ENCODE data around the gene TRIP6.

TRIP6 gene

DNA sequence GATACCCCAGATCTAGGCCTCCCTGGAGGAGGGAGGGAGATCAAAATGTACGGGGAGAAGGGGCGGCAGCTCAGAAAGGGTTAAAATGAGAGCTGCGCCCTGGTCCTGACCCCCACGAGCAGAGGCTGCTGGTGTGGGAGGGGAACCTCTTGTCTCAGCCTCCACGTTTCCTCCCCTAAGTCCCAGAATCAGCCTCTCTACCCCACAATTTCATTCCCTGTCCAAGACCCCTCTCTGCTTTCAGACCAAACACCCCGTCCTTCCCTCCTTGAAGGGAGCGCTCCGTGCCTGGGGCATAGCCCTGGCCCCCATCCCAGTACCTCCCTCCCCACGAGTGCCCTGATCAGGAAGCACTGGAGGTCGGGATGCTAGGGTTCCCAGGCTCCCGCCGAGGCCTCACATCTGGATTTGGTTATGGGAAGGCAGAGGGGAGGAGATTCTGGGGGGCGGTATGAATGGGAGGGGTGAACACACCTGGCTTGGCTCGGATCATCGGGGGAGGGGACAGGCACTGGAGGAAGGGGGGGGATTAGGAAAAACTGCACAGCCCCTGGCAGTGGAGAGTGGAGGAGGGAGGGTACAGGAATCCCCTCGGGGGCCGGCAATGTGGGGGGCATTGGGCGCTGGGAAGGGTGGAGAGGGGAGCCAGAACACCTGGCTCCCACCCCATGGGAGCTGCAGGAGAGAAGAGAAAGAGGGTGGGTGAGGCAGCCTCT lies 42.5 kb upstream of the TRIP6 start:
- TF ChIP-seq, protein P1, sequence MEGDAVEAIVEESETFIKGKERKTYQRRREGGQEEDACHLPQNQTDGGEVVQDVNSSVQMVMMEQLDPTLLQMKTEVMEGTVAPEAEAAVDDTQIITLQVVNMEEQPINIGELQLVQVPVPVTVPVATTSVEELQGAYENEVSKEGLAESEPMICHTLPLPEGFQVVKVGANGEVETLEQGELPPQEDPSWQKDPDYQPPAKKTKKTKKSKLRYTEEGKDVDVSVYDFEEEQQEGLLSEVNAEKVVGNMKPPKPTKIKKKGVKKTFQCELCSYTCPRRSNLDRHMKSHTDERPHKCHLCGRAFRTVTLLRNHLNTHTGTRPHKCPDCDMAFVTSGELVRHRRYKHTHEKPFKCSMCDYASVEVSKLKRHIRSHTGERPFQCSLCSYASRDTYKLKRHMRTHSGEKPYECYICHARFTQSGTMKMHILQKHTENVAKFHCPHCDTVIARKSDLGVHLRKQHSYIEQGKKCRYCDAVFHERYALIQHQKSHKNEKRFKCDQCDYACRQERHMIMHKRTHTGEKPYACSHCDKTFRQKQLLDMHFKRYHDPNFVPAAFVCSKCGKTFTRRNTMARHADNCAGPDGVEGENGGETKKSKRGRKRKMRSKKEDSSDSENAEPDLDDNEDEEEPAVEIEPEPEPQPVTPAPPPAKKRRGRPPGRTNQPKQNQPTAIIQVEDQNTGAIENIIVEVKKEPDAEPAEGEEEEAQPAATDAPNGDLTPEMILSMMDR (IDR thresholded peaks at IDR 0.05; ENCODE audit: low read depth, low read length): no peak
- peak overlapping the region; percentile 84 for H3K4me3 ChIP-seq (ENCODE audit: low read depth, low read length)

DNA sequence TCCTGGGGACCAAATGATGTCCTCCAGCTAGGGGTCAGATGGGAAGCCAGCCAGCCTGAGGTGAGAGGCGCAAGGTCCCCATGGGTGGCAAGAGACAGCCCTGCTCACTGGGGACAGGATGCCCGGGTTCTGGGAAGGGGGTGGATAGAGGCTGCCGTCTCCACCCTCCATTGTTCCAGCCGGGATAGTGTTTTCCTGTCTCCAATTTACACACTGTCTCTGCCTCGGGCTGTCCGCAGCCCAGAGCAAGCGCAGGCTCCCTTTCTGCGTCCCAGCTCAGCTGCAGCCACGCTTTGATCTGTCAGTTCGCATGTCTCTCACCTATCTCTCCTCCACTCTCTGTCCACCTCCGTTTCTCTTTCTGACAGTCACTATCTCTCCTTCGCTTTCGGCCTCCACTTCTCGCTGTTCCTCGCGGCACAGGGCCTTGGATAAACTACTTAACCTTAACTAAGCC lies 41.9 kb upstream of the TRIP6 start:
- peak overlapping the region; percentile 84 for H3K4me3 ChIP-seq (ENCODE audit: low read depth, low read length)
- TF ChIP-seq, protein P1 (IDR thresholded peaks at IDR 0.05; ENCODE audit: low read depth, low read length): no peak

DNA sequence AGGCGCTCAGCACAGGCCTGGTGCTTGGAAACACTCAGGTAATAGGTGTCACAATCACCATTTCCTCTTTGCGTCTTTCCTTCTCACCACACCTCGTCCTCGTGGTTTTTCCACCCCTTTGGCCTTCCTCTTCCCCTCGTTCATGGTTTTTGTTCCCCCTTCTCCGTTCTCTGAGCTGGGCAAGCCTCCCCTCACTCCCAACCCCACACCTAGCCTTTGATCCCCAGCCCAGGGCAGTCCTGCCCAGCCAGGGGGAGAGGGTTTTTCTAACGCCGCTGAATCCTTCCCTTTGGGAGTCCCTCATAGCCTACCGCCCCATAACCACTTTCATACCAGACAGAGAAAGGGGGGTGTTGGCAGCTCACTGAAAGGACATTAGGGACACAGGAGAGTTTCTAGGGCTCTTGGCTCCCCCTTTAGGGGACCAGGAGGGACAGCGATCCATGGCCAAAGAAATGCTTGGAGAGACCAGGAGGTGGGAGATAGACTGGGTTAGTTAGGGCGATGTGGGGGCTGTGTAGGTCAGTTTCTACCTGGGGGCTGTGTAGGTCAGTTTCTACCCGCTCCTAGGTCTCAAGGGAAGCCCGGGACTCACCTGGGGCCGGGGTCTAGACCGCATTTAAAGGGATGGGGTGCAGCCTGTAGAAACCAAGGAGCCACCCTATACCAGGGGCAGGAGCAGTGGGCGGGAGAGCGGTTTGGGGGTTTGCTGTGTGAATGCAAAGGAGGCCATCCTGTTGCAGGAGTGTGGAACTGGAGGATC lies 41.3 kb upstream of the TRIP6 start:
- H3K4me3 ChIP-seq (ENCODE audit: low read depth, low read length): peak overlapping the region; percentile 84
- TF ChIP-seq, protein P1 (IDR thresholded peaks at IDR 0.05; ENCODE audit: low read depth, low read length): peak; percentile 41; the same call in 1 of the 2 replicates

DNA sequence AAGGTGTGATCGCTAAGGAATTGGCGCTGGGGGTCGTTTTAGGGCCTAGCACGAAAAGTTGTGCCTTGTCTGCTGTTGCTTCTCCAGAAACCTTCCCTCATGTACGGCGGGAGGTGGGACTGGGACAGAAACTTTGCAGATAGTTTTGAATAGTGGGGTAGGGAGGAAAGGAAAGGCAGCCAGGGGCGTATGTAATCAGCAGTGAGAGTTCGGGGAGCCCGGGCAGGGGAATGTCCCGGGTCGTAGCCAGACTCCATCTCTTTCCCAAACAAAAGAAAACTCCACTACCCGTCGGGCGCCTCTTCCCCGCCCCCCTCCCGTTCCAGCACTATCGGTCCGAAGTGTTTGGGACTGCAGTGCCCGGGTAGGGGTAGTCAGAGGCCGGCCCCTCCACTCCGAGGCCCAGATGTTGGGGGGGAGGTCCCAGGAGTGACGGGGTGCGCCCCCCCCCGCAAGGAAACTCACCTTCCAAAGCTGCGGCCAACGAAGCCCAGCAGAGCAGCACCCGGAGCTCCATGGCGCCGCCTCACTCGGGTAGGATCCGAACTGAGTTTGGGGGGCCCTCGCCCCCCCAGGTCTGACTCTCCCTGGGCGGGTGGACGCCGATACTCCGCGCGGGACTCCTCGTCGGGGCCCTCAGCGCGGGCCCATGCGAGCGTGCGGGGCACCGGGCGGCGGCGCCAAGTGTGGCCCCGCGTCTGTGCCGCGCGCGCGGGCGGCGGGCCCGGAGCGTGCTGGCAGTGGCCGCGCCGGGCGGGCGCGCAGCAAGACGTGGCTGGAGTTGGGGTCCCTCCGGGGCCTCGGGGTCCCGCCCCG lies 40.5 kb upstream of the TRIP6 start:
- peak overlapping the region; percentile 84 for H3K4me3 ChIP-seq (ENCODE audit: low read depth, low read length)
- TF ChIP-seq, protein P1 (IDR thresholded peaks at IDR 0.05; ENCODE audit: low read depth, low read length): no peak

DNA sequence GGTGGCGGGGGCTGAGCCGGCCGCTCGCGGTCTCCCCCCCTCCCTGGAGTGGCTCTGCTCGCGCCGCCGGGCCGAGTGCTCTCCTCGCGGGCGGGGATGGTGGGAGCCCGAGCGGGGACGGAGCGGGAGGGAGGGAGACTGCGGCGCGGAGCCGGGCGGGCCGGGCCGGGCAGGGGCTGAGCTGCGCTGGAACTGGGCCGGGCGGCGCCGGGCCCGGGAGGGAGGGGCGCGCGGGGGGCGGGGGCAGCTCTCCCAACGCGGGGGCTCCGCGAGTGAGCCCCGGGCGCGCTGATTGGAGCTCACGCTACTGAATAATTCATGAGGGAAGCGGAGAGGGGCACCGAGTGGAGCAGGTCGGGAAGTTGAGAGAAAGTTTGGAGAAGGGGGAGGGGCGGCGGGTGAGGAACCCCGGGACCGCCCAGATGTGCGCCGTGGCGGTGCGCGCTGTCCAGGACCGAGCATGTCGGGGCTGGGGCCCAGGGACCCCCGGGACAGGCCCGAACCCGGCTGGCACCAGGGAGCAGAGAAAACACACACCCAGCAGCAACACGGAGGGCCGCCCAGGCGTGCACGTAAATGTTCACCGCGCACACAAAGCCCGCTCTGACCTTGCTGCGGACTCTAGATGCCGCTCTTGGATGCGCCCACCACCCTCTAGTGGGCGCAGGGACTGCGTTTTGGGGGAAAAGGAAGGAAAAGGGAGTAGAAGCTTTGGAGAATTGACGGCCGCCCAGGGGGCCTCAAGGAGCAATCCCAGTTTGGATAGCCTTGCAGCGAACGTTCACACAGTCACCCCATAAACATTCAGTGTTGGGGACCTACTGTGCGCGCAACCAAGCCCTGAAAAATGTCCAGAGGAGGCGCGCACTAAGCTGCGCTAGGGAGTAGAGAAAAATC lies 39.6 kb upstream of the TRIP6 start, which contains the start of gene EPHB4:
EPHB4 (minus strand) TSS at position 194 of the 897 bp plus-strand sequence. CDS start 493 bp downstream, outside the sequence.
- TF ChIP-seq, protein P1 (IDR thresholded peaks at IDR 0.05; ENCODE audit: low read depth, low read length): peak; percentile 57
- H3K4me3 ChIP-seq (ENCODE audit: low read depth, low read length): peak within 1 kb of the TSS; percentile 84

DNA sequence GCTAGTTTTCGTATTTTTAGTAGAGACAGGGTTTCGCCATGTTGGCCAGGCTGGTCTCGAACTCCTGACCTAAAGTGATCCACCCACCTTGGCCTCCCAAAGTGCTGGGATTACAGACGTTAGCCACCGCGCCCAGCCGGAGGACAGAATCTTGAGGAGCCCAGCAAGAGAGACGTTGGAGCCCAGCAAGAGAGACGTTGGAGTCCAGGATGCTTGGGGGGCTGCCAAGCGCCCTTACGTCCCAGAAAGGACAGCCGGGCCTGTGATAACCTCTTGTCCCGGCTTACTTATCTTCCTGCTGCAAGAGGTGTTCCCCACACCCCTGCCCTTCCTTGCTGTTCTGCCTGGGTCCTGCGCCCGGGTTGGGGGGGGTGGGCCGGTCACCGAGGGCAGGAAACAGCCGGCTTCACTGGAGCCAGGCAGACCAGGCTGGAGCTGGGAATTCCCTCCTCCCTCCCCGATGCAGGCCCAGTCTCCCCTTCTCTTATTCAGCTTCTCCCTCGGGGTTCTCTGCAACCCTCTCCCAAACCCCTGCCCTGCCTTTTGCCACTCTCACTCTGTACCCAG lies 38.0 kb upstream of the TRIP6 start:
- no peak overlapping the region for H3K4me3 ChIP-seq (ENCODE audit: low read depth, low read length)
- TF ChIP-seq, protein P1 (IDR thresholded peaks at IDR 0.05; ENCODE audit: low read depth, low read length): no peak
